ENCODE data around the gene MYL6B. TPM values are rescaled to one million over a fixed set of nuclear protein-coding genes. Genes with fewer than 3 reads are reported as not detected.

Gene MYL6B
- total and polyA plus RNA-seq, 2 experiments from 2014 or later: 96.9 to 164 TPM

- H3K4me3 Mint-ChIP-seq: peak overlapping the region; percentile 96
- H3K9me3 Mint-ChIP-seq: no peaks in the 10 kb centered on the region
- H3K4me1 Mint-ChIP-seq: peaks cover 21% of the 10 kb centered on the region
- Histone ChIP-seq H2AFZ (no peak overlapping the region), H4K20me1 (replicated peaks; ENCODE audit: insufficient read depth) (peaks cover 17% of the 10 kb centered on the region), H3K4me3 (peak overlapping the region; percentile 99), H3K27me3 (ENCODE audit: insufficient read depth) (no peaks in the 10 kb centered on the region), H3K36me3 (ENCODE audit: insufficient read depth) (peaks cover 42% of the 10 kb centered on the region), H3K4me2 (peak overlapping the region; percentile 85), H3K79me2 (replicated peaks; ENCODE audit: insufficient read depth) (peaks cover 36% of the 10 kb centered on the region), H3K27ac (ENCODE audit: low read depth) (peak overlapping the region; percentile 88), H3F3A (replicated peaks; ENCODE audit: low read depth) (peaks cover 43% of the 10 kb centered on the region), H3K9me2 (ENCODE audit: insufficient read depth) (no peaks in the 10 kb centered on the region), H3K4me1 (ENCODE audit: insufficient read depth) (peaks cover 22% of the 10 kb centered on the region)
- DNase-seq (ENCODE audit: low spot score): no peak
- no peak for ATAC-seq
- peaks cover 13% of the 10 kb centered on the region for H3K27me3 Mint-ChIP-seq (ENCODE audit: insufficient read depth, low read depth, poor library complexity)
- H3K36me3 Mint-ChIP-seq (ENCODE audit: low read depth): peaks cover 76% of the 10 kb centered on the region
- no peak for TF ChIP-seq STAT1 (IDR thresholded peaks at IDR 0.05; ENCODE audit: unreplicated experiment)
- TF ChIP-seq REST (IDR thresholded peaks at IDR 0.05; ENCODE audit: unreplicated experiment): no peak
- TF ChIP-seq POLR2AphosphoS5 (IDR thresholded peaks at IDR 0.05; ENCODE audit: low read depth): no peak
- H3K27ac Mint-ChIP-seq: peak overlapping the region; percentile 54; the same call in 1 of the 2 replicates
Observed at GRCh38 chr12:56103066-56103711, 49.2 kb upstream of the MYL6B start.

GRCh38 chr12:56103823-56104108 is 48.6 kb upstream of the MYL6B start:
- peaks cover 13% of the 10 kb centered on the region for H3K27me3 Mint-ChIP-seq (ENCODE audit: insufficient read depth, low read depth, poor library complexity)
- Histone ChIP-seq H3K27ac (ENCODE audit: low read depth) (peak overlapping the region; percentile 88), H3K79me2 (replicated peaks; ENCODE audit: insufficient read depth) (peaks cover 36% of the 10 kb centered on the region), H3F3A (replicated peaks; ENCODE audit: low read depth) (peaks cover 48% of the 10 kb centered on the region), H4K20me1 (replicated peaks; ENCODE audit: insufficient read depth) (peaks cover 17% of the 10 kb centered on the region), H2AFZ (no peak overlapping the region), H3K27me3 (ENCODE audit: insufficient read depth) (no peaks in the 10 kb centered on the region), H3K4me1 (ENCODE audit: insufficient read depth) (peaks cover 22% of the 10 kb centered on the region), H3K36me3 (ENCODE audit: insufficient read depth) (peaks cover 42% of the 10 kb centered on the region), H3K4me2 (peak overlapping the region; percentile 85), H3K4me3 (peak overlapping the region; percentile 99), H3K9me2 (ENCODE audit: insufficient read depth) (no peaks in the 10 kb centered on the region)
- peaks cover 21% of the 10 kb centered on the region for H3K4me1 Mint-ChIP-seq
- peaks cover 77% of the 10 kb centered on the region for H3K36me3 Mint-ChIP-seq (ENCODE audit: low read depth)
- H3K27ac Mint-ChIP-seq: peak overlapping the region; percentile 97
- H3K4me3 Mint-ChIP-seq: peak overlapping the region; percentile 96
- no peaks in the 10 kb centered on the region for H3K9me3 Mint-ChIP-seq
- DNase-seq (ENCODE audit: low spot score) (no peak), ATAC-seq (no peak)
- no peak for TF ChIP-seq STAT1 (IDR thresholded peaks at IDR 0.05; ENCODE audit: unreplicated experiment)
- TF ChIP-seq POLR2AphosphoS5 (IDR thresholded peaks at IDR 0.05; ENCODE audit: low read depth): no peak
- no peak for TF ChIP-seq REST (IDR thresholded peaks at IDR 0.05; ENCODE audit: unreplicated experiment)
- no peak for TF ChIP-seq ZNF114 (CRISPR knock-in tag; IDR thresholded peaks at IDR 0.05)
- no peak for TF ChIP-seq EZH2phosphoT487 (IDR thresholded peaks at IDR 0.05; ENCODE audit: unreplicated experiment)
- no peak for TF ChIP-seq EZH2 (IDR thresholded peaks at IDR 0.05; ENCODE audit: low read depth, unreplicated experiment)
- no peak for TF ChIP-seq NANOG (IDR thresholded peaks at IDR 0.05; ENCODE audit: borderline replicate concordance)
- TF ChIP-seq ZNF331 (CRISPR knock-in tag; IDR thresholded peaks at IDR 0.05; ENCODE audit: low read depth): no peak

All from GM23338 (cell line).